Ovary (tissue), 9 donors: ENCODE measurements around the gene UQCC5. TPM values are rescaled to one million over a fixed set of nuclear protein-coding genes. Genes with fewer than 3 reads are reported as not detected.

Experiments used
- DNase-seq, 5 donors: peaks; one replicate each; pipeline ENCODE4 v3.0.0-alpha.2; 2019 to 2020
- H3K27ac ChIP-seq, 2 donors: fragments of 200-600 bp; one replicate each; pipeline versions ENCODE4 v1.5.1 to v1.8.0; 2019 to 2022
- H3K27me3 ChIP-seq: fragments of 200-600 bp; one replicate; pipeline ENCODE4 v1.8.0; 2022
- H3K36me3 ChIP-seq: fragments of 200-600 bp; sonication (generic); one replicate; pipeline ENCODE4 v1.5.1; 2019
- H3K4me1 ChIP-seq: one replicate; pipeline ENCODE4 v1.8.1; 2013; ENCODE audit warnings: mild to moderate bottlenecking, moderate library complexity; ENCODE audit not compliant: insufficient read depth
- H3K4me3 ChIP-seq: fragments of 200-600 bp; sonication (generic); one replicate; pipeline ENCODE4 v1.5.1; 2017
- H3K9me3 ChIP-seq, 2 donors: fragments of 200-600 bp in 1 of 2; sonication (generic) in 1 of 2; one replicate each; pipeline versions ENCODE4 v1.5.1 to v1.8.1; 2013 to 2019; ENCODE audit warnings: mild to moderate bottlenecking in 1 of 2, moderate library complexity in 1 of 2
- EP300 ChIP-seq: sonication (generic); formaldehyde crosslinking; IDR thresholded peaks from one replicate; pipeline ENCODE4 v1.6.1; 2017; ENCODE audit warnings: antibody characterized with exemption
- POLR2A ChIP-seq: fragments of 450-650 bp; IDR thresholded peaks from one replicate; pipeline ENCODE4 v1.6.1; 2017; ENCODE audit warnings: antibody characterized with exemption, mild to moderate bottlenecking, moderate library complexity
- WGBS, 3 donors: extraction: QIAGEN DNeasy Blood & Tissue Kit in 1 of 3; methylation state at CpG; one replicate each; pipeline versions ENCODE4 v1.1.5 to v1.1.7; 2013 to 2017; 5-methylcytosine and 5-hydroxymethylcytosine counted together
- intact Hi-C, 4 donors: fragments of 100-400 bp; cut with DNase I; formaldehyde crosslinking; loops; one replicate each; pipeline versions ENCODE4 v1.11.0 to v1.15.1; 2022 to 2023
- polyA plus RNA-seq, 2 donors: library from polyadenylated mRNA; stranded (reverse); fragments of 200-250 nt in 1 of 2; fragments of 350-450 nt in 1 of 2; fragmentation: Illumina TruSeq in 1 of 2; extraction: RNeasy Lipid Tissue Mini Kit (QIAGEN cat#74804) in 1 of 2; gene quantifications; one replicate each; pipeline ENCODE4 v1.2.3, GENCODE V29; 2013 to 2014
- total RNA-seq, 7 donors: library from RNA; depleted of rRNA in 2 of 7; stranded (reverse); fragments of >200 nt in 2 of 7; fragmentation: NEBNext Ultra II Directional in 3 of 7; extraction: Animal tissue kit (Norgen Biotek cat#: 25700) in 3 of 7; gene quantifications; one replicate each; pipeline versions ENCODE4 v1.1.0 to v1.2.4, GENCODE V29; 2016 to 2023
- TF ChIP-seq, protein P1 (sequence below), 3 donors: fragments of 450-650 bp in 2 of 3; fragments of 200-600 bp in 1 of 3; IDR thresholded peaks; one replicate each; pipeline versions ENCODE4 v1.5.1 to v1.8.0; 2016 to 2022; ENCODE audit warnings: antibody characterized with exemption in 3 of 3, mild to moderate bottlenecking in 1 of 3
- donor health status: DM: no; HTN: no; CAD: no; lungs with moderate emphysema.
- donor health status: DM: no; HTN: no; CAD: no.
- donor health status: Bipolar disorder and iron deficiency.
- donor health status: DM: yes; HTN: yes; CAD: no.
- donor health status: DM: no; HTN: no; CAD: no.
- donor health status: DM: yes; HTN: yes; CAD: no.

UQCC5 gene
- total and polyA plus RNA-seq, 9 donors: 1.4 to 53.0 (median 27.4) TPM

DNA sequence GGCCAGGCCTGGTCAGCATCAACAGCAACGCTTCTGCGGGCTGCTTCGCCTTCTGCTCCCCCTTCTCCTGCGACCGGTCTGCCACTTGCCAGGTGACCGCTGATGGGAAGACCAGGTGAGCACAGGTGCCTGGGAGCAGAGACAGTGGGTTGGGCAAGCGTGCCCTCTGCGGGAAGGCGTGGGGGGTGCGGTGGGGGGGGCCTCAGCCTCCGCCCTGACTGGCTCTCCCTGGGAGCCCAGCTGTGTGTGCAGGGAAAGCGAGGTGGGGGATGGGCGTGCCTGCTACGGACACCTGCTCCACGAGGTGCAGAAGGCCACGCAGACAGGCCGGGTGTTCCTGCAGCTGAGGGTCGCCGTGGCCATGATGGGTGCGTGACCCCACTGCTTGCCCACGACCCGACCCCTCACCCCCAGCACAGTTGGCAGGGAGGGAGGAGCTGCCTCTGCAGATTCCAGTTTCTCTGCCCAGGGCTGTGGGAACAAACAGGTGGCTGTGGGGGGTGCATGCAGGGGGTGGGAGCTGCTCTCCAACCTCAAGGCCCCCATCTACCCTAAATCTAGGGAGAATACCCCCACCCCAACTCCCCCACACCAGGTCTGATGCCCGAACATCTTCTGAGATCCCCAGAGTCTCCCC, 32.5 kb upstream of the UQCC5 start:
- no peak for TF ChIP-seq EP300
- no peak for TF ChIP-seq POLR2A
- TF ChIP-seq, protein P1, sequence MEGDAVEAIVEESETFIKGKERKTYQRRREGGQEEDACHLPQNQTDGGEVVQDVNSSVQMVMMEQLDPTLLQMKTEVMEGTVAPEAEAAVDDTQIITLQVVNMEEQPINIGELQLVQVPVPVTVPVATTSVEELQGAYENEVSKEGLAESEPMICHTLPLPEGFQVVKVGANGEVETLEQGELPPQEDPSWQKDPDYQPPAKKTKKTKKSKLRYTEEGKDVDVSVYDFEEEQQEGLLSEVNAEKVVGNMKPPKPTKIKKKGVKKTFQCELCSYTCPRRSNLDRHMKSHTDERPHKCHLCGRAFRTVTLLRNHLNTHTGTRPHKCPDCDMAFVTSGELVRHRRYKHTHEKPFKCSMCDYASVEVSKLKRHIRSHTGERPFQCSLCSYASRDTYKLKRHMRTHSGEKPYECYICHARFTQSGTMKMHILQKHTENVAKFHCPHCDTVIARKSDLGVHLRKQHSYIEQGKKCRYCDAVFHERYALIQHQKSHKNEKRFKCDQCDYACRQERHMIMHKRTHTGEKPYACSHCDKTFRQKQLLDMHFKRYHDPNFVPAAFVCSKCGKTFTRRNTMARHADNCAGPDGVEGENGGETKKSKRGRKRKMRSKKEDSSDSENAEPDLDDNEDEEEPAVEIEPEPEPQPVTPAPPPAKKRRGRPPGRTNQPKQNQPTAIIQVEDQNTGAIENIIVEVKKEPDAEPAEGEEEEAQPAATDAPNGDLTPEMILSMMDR (IDR thresholded peaks at IDR 0.05): no peak
- H3K27me3 ChIP-seq: no peaks in the 10 kb centered on the region
- no peak overlapping the region for H3K4me3 ChIP-seq
- WGBS, 3 donors: 50 to 66% (median 63%) methylated on average over 18 to 23 of the region's 23 CpGs
- no peaks in the 10 kb centered on the region for H3K4me1 ChIP-seq
- no peaks in the 10 kb centered on the region for H3K36me3 ChIP-seq
- no peak overlapping the region for H3K27ac ChIP-seq
- H3K9me3 ChIP-seq: no peaks in the 10 kb centered on the region
- no peak for DNase-seq
- intact Hi-C loops: no loop called here

- no peak for DNase-seq
- Histone ChIP-seq H3K27ac (no peak overlapping the region), H3K4me3 (no peak overlapping the region), H3K4me1 (no peaks in the 10 kb centered on the region), H3K27me3 (no peaks in the 10 kb centered on the region), H3K36me3 (no peaks in the 10 kb centered on the region), H3K9me3 (no peaks in the 10 kb centered on the region)
- 77 to 85% (median 80%) methylated on average over 10 of the region's 10 CpGs for WGBS, 3 donors
- intact Hi-C loops: no loop called here
- TF ChIP-seq POLR2A (no peak), EP300 (no peak)
- TF ChIP-seq, protein P1 (IDR thresholded peaks at IDR 0.05): no peak
Measured at GRCh38 chr3:52504977-52505376, 31.4 kb upstream of the UQCC5 start.

- no peak for TF ChIP-seq POLR2A
- TF ChIP-seq EP300: no peak
- TF ChIP-seq, protein P1 (IDR thresholded peaks at IDR 0.05): no peak
- 79 to 81% (median 80%) methylated on average over 26 to 27 of the region's 27 CpGs for WGBS, 3 donors
- DNase-seq: no peak
- Histone ChIP-seq H3K4me3 (no peak overlapping the region), H3K27ac (no peak overlapping the region), H3K4me1 (no peaks in the 10 kb centered on the region), H3K27me3 (no peaks in the 10 kb centered on the region), H3K36me3 (no peaks in the 10 kb centered on the region), H3K9me3 (no peaks in the 10 kb centered on the region)
- intact Hi-C loops: no loop called here
Measured at GRCh38 chr3:52506266-52506966, 30.0 kb upstream of the UQCC5 start.

DNA sequence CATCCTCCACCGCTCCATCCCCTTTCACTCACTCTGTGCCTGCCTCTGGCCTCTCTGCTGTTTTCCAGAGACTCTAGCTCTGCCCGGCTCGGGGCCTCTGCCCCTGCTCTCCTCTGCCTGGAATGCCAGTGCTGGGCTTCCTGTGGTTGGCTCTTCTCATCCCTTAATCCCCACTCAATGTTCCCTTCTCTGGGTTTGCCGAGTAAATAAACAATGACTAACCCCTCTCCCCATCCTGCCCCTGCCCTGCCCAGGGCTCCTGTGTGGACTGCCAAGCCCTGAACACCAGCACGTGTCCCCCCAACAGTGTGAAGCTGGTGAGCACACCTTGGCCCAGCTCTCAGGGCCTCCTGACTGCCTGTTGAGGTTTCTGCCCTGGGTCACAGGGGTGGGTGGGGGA, 29.0 kb upstream of the UQCC5 start:
- H3K27ac ChIP-seq: no peak overlapping the region
- H3K36me3 ChIP-seq: no peaks in the 10 kb centered on the region
- intact Hi-C loops: no loop called here
- WGBS, 3 donors: 78 to 83% (median 80%) methylated on average over 5 of the region's 5 CpGs
- no peaks in the 10 kb centered on the region for H3K4me1 ChIP-seq
- TF ChIP-seq, protein P1 (IDR thresholded peaks at IDR 0.05): no peak
- TF ChIP-seq EP300: no peak
- no peak for TF ChIP-seq POLR2A
- no peaks in the 10 kb centered on the region for H3K27me3 ChIP-seq
- no peak overlapping the region for H3K4me3 ChIP-seq
- H3K9me3 ChIP-seq: no peaks in the 10 kb centered on the region
- DNase-seq: no peak
